ENCODE data around the gene DDX18. TPM values are rescaled to one million over a fixed set of nuclear protein-coding genes. Genes with fewer than 3 reads are reported as not detected.

Gene DDX18
- total RNA-seq, 1 experiment from 2014 or later, result 121 TPM

GRCh38 chr2:117835990-117836760 lies 21.7 kb downstream of the DDX18 start:
- peak; percentile 86 for DNase-seq (ENCODE audit: low spot score)
- intact Hi-C loops (cut with micrococcal nuclease; ENCODE audit: unreplicated experiment), result loop anchor here (1.0 to 5.0 kb wide), 2 partner anchors 167 to 1031 kb away; no protein-coding TSS in a partner anchor
- H3K27me3 ChIP-seq (replicated peaks; ENCODE audit: insufficient read depth, low read depth, low read length, poor library complexity), result no peaks in the 10 kb centered on the region
- ChIA-PET POLR2A (ENCODE audit: low non-redundant PET) (no interaction called here), CTCF (interaction anchor here (1.0 to 4.0 kb wide), 2 partner anchors 167 to 197 kb away, joined by 4 to 32 read pairs; no protein-coding TSS in a partner anchor)
- no peak overlapping the region for H3K27ac ChIP-seq (ENCODE audit: low read depth, low read length, poor library complexity, severe bottlenecking)
- no peaks in the 10 kb centered on the region for H3K4me1 ChIP-seq (ENCODE audit: insufficient read depth, low read length, poor library complexity, severe bottlenecking)
- H3K4me3 ChIP-seq (ENCODE audit: low read depth, low read length, poor library complexity, severe bottlenecking), result peak overlapping the region; percentile 20
- no TSS peak for BruUV-seq (replicated peaks)
- peaks cover 8% of the 10 kb centered on the region for H3K36me3 ChIP-seq (ENCODE audit: insufficient read depth, low read length, poor library complexity, severe bottlenecking)
- peak; percentile 90 for TF ChIP-seq CTCF (conservative IDR thresholded peaks at IDR 0.05; ENCODE audit: low read depth, low read length)
- no peak for TF ChIP-seq EZH2 (IDR thresholded peaks at IDR 0.05; ENCODE audit: borderline replicate concordance, low read depth, low read length, poor library complexity, severe bottlenecking)
- H3K9me3 ChIP-seq (ENCODE audit: low read depth, low read length, poor library complexity, severe bottlenecking), result no peaks in the 10 kb centered on the region

DNA sequence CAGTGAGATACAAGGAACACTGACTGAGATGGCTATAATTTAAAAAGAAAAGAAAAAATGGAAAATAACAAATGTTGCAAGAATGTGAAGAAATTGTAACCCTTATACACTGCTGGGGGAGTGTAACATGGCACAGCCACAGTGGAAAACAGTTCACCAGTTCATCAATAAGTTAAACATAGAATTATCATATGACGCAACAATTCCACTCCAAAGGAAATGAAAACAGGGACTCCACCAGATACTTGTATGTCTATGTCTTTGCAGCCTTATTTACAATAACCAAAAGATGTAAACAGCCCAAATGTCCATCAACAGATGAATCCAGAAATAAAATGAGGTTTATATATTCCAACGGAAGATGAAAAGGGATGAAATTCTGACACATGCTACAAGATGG lies 30.8 kb downstream of the DDX18 start:
- peaks cover 31% of the 10 kb centered on the region for H3K27me3 ChIP-seq (replicated peaks; ENCODE audit: insufficient read depth, low read depth, low read length, poor library complexity)
- no TSS peak for BruUV-seq (replicated peaks)
- no peaks in the 10 kb centered on the region for H3K9me3 ChIP-seq (ENCODE audit: low read depth, low read length, poor library complexity, severe bottlenecking)
- TF ChIP-seq EZH2 (IDR thresholded peaks at IDR 0.05; ENCODE audit: borderline replicate concordance, low read depth, low read length, poor library complexity, severe bottlenecking) (no peak), CTCF (conservative IDR thresholded peaks at IDR 0.05; ENCODE audit: low read depth, low read length) (no peak)
- no peak overlapping the region for H3K4me3 ChIP-seq (ENCODE audit: low read depth, low read length, poor library complexity, severe bottlenecking)
- no peak for DNase-seq (ENCODE audit: low spot score)
- H3K27ac ChIP-seq (ENCODE audit: low read depth, low read length, poor library complexity, severe bottlenecking), result no peak overlapping the region
- CTCF ChIA-PET, result no interaction called here
- no peaks in the 10 kb centered on the region for H3K36me3 ChIP-seq (ENCODE audit: insufficient read depth, low read length, poor library complexity, severe bottlenecking)
- no peaks in the 10 kb centered on the region for H3K4me1 ChIP-seq (ENCODE audit: insufficient read depth, low read length, poor library complexity, severe bottlenecking)
- intact Hi-C loops (cut with micrococcal nuclease; ENCODE audit: unreplicated experiment), result no loop called here
- POLR2A ChIA-PET (ENCODE audit: low non-redundant PET), result no interaction called here

DNA sequence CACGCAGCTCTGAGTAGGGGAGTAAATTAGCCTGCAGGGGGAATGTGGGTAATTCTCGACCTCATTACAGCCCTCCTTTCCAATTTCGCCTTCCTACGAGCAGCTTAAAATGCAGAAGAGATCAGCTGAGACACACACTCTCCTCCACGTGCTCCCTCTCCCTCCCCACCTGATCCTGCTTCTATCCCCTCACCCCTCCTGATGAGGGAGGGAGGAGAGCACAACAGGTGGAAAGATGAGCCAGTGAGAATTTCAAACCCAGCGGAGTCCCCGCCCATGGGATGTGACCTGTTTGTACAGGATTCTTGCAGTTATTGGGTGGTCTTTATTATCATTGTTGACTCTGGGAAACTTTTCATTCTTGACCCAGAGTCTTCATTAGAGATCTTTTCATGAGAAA lies 35.5 kb downstream of the DDX18 start:
- Histone ChIP-seq H3K4me1 (ENCODE audit: insufficient read depth, low read length, poor library complexity, severe bottlenecking) (no peaks in the 10 kb centered on the region), H3K27ac (ENCODE audit: low read depth, low read length, poor library complexity, severe bottlenecking) (no peak overlapping the region), H3K27me3 (replicated peaks; ENCODE audit: insufficient read depth, low read depth, low read length, poor library complexity) (peaks cover 37% of the 10 kb centered on the region), H3K4me3 (ENCODE audit: low read depth, low read length, poor library complexity, severe bottlenecking) (no peak overlapping the region), H3K36me3 (ENCODE audit: insufficient read depth, low read length, poor library complexity, severe bottlenecking) (no peaks in the 10 kb centered on the region), H3K9me3 (ENCODE audit: low read depth, low read length, poor library complexity, severe bottlenecking) (no peaks in the 10 kb centered on the region)
- CTCF ChIA-PET, result no interaction called here
- TF ChIP-seq CTCF (conservative IDR thresholded peaks at IDR 0.05; ENCODE audit: low read depth, low read length) (no peak), EZH2 (IDR thresholded peaks at IDR 0.05; ENCODE audit: borderline replicate concordance, low read depth, low read length, poor library complexity, severe bottlenecking) (no peak)
- BruUV-seq (replicated peaks), result no TSS peak
- POLR2A ChIA-PET (ENCODE audit: low non-redundant PET), result no interaction called here
- intact Hi-C loops (cut with micrococcal nuclease; ENCODE audit: unreplicated experiment), result no loop called here
- DNase-seq (ENCODE audit: low spot score), result no peak

Measured in A673 (cell line).